Measurements from ENCODE around the gene STPG4.

DNA sequence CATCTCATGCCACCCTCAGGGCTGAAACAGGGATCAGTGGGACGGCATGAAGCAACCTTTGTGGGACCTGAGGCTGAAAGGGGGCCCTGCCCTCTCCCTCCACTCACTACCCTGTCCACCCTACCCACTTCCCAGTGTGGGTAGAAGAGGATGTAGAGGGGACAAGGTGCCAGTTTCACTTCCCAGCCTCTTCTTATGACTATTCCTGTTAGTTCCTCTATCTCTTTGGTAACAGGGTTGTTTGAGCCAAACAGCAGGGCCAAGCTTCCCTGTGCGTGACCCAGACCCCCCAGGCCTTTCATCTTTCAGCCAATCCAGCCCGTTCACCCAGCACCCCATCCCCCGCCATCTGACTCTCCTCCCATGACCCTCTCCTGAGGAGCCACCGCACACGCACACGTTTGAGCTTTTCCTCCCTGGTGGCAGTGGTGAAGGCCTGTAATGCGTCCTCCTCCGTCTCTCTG lies 82.3 kb downstream of the STPG4 start:
- no peak for TF ChIP-seq EP300 (IDR thresholded peaks at IDR 0.05; ENCODE audit: borderline replicate concordance in 1 of 2, low read depth in 2 of 2, low read length in 2 of 2)
- TF ChIP-seq CREB1 (IDR thresholded peaks at IDR 0.05) = no peak
- no peak for TF ChIP-seq CEBPB (IDR thresholded peaks at IDR 0.05; ENCODE audit: low read depth, low read length)
- TF ChIP-seq POLR2A (IDR thresholded peaks at IDR 0.05; ENCODE audit: control extremely low read depth in 1 of 2, low read depth in 2 of 2, low read length in 2 of 2) = no peak
- no peak for TF ChIP-seq CTCF (IDR thresholded peaks at IDR 0.05; ENCODE audit: control extremely low read depth in 1 of 3, insufficient read depth in 1 of 3, low read depth in 1 of 3, low read length in 3 of 3)
- TF ChIP-seq TAF1 (IDR thresholded peaks at IDR 0.05; ENCODE audit: low read depth, low read length) = no peak
- TF ChIP-seq, protein P1, sequence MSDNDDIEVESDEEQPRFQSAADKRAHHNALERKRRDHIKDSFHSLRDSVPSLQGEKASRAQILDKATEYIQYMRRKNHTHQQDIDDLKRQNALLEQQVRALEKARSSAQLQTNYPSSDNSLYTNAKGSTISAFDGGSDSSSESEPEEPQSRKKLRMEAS (IDR thresholded peaks at IDR 0.05) = no peak
- no peak for TF ChIP-seq ZNF274 (IDR thresholded peaks at IDR 0.05; ENCODE audit: borderline replicate concordance, extremely low read depth, low read length)

All from H1 (cell line).